Esophagus squamous epithelium (tissue), 5 donors: ENCODE measurements around the gene PSKH1. TPM values are rescaled to one million over a fixed set of nuclear protein-coding genes. Genes with fewer than 3 reads are reported as not detected.
"Not testable (repeated sequence)": the region's sequence is repeated elsewhere in the genome, so short reads cannot be mapped to it uniquely, and the experiment has no call there.

Experiments
- DNase-seq: peaks from one replicate; lab custom pipeline; 2025; lab: John Stamatoyannopoulos, UW
- H3K27ac ChIP-seq, 4 donors: fragments of 200-600 bp; sonication (generic); one replicate each; pipeline ENCODE4 v1.5.1; 2016 to 2019; ENCODE audit warnings: mild to moderate bottlenecking in 1 of 4
- H3K27me3 ChIP-seq, 4 donors: fragments of 200-600 bp; sonication (generic); 1 replicate in 3 of 4; 2 replicates in 1 of 4; pipeline versions ENCODE4 v1.5.1 to v1.6.0; 2017 to 2021; ENCODE audit warnings: antibody characterized with exemption in 1 of 4
- H3K36me3 ChIP-seq, 3 donors: fragments of 200-600 bp; sonication (generic); one replicate each; pipeline ENCODE4 v1.5.1; 2016 to 2019
- H3K4me1 ChIP-seq, 3 donors: fragments of 200-600 bp; sonication (generic); one replicate each; pipeline ENCODE4 v1.5.1; 2017 to 2019
- H3K4me3 ChIP-seq, 4 donors: fragments of 200-600 bp; sonication (generic); 1 replicate in 3 of 4; 2 replicates in 1 of 4; pipeline ENCODE4 v1.5.1; 2016 to 2019; ENCODE audit warnings: mild to moderate bottlenecking in 2 of 4, moderate library complexity in 1 of 4
- H3K9me3 ChIP-seq, 3 donors: fragments of 200-600 bp; sonication (generic); one replicate each; pipeline ENCODE4 v1.5.1; 2016 to 2019
- POLR2A ChIP-seq, 4 donors: fragments of 450-650 bp; IDR thresholded peaks; one replicate each; pipeline ENCODE4 v1.6.1; 2017; ENCODE audit warnings: antibody characterized with exemption in 4 of 4, mild to moderate bottlenecking in 4 of 4, moderate library complexity in 3 of 4
- WGBS, 2 donors: methylation state at CpG; one replicate each; pipeline ENCODE4 v1.1.5; 2018; 5-methylcytosine and 5-hydroxymethylcytosine counted together
- intact Hi-C: fragments of 100-400 bp; cut with DNase I; formaldehyde crosslinking; loops from one replicate; pipeline ENCODE4 v1.15.0; 2022
- total RNA-seq, 4 donors: library from RNA; depleted of rRNA; stranded (reverse); fragments of >200 nt; gene quantifications; one replicate each; pipeline ENCODE4 v1.1.0, GENCODE V29; 2016
- TF ChIP-seq, protein P1 (sequence below), 6 experiments: fragments of 450-650 bp in 4 of 6; fragments of 200-600 bp in 2 of 6; sonication (generic) in 2 of 6; IDR thresholded peaks; one replicate each; pipeline ENCODE4 v1.5.1; 2016 to 2019; ENCODE audit warnings: antibody characterized with exemption in 6 of 6, mild to moderate bottlenecking in 4 of 6, moderate library complexity in 4 of 6
- donor health status: DM: yes; HTN: yes; CAD: no.

The PSKH1 gene
- total RNA-seq, 4 donors from 2014 or later, result 8.5 to 18.3 (median 13.8) TPM

DNA sequence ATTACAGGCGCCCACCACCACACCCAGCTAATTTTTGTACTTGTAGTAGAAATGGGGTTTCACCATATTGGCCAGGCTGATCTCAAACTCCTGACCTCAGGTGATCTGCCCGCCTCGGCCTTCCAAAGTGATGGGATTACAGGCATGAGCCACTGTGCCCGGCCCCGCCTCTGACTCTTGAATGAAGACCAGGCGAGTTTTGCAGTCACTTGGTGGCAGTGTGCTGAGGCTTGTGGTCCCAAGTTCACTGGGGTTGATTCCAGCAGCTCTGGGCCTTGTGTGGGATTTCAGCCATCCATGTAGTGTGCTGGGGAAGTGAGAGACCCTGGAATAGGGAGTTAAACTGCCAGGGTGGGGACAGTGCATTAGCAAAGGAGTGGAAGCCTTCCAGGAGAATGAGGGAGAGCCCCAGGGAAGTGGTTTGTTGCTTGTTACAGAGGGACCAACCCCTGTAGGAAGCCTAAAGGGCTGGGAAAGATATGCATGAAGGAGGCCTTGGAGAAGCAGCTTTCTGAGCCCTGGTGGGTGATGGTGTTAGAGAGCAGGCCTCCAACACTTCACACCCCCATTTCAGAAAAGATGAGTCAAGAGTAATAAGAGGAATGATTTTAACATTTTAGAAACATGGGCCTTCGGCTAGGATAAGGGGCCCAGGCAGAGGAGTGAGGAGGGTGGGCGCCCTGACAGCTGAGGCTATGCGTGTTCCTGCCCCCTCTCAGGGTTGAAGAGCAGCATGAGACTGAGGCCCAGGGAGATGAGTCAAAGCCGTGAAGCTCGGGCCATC is 14.5 kb downstream of the PSKH1 start:
- no peaks in the 10 kb centered on the region for H3K27me3 ChIP-seq
- TF ChIP-seq, protein P1, sequence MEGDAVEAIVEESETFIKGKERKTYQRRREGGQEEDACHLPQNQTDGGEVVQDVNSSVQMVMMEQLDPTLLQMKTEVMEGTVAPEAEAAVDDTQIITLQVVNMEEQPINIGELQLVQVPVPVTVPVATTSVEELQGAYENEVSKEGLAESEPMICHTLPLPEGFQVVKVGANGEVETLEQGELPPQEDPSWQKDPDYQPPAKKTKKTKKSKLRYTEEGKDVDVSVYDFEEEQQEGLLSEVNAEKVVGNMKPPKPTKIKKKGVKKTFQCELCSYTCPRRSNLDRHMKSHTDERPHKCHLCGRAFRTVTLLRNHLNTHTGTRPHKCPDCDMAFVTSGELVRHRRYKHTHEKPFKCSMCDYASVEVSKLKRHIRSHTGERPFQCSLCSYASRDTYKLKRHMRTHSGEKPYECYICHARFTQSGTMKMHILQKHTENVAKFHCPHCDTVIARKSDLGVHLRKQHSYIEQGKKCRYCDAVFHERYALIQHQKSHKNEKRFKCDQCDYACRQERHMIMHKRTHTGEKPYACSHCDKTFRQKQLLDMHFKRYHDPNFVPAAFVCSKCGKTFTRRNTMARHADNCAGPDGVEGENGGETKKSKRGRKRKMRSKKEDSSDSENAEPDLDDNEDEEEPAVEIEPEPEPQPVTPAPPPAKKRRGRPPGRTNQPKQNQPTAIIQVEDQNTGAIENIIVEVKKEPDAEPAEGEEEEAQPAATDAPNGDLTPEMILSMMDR (IDR thresholded peaks at IDR 0.05), result no peak
- no peak for TF ChIP-seq POLR2A (IDR thresholded peaks at IDR 0.05)
- peaks cover 0 to 13% (median 0%) of the 10 kb centered on the region in 3 donors for H3K4me1 ChIP-seq
- H3K36me3 ChIP-seq, result peaks cover 0 to 69% (median 21%) of the 10 kb centered on the region in 3 donors
- no peaks in the 10 kb centered on the region for H3K9me3 ChIP-seq
- H3K27ac ChIP-seq, result no peak overlapping the region
- no peak for DNase-seq
- H3K4me3 ChIP-seq, result no peak overlapping the region
- intact Hi-C loops, result no loop called here
- WGBS, 2 donors, result 83 to 84% methylated on average over 7 to 9 of the region's 11 CpGs

DNA sequence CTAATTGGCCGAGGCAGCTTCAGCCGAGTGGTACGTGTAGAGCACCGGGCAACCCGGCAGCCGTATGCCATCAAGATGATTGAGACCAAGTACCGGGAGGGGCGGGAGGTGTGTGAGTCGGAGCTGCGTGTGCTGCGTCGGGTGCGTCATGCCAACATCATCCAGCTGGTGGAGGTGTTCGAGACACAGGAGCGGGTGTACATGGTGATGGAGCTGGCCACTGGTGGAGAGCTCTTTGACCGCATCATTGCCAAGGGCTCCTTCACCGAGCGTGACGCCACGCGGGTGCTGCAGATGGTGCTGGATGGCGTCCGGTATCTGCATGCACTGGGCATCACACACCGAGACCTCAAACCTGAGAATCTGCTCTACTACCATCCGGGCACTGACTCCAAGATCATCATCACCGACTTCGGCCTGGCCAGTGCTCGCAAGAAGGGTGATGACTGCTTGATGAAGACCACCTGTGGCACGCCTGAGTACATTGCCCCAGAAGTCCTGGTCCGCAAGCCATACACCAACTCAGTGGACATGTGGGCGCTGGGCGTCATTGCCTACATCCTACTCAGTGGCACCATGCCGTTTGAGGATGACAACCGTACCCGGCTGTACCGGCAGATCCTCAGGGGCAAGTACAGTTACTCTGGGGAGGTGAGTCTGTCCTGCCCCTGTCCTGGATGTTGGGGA is 16.1 kb downstream of the PSKH1 start:
- DNase-seq, result no peak
- intact Hi-C loops, result no loop called here

DNA sequence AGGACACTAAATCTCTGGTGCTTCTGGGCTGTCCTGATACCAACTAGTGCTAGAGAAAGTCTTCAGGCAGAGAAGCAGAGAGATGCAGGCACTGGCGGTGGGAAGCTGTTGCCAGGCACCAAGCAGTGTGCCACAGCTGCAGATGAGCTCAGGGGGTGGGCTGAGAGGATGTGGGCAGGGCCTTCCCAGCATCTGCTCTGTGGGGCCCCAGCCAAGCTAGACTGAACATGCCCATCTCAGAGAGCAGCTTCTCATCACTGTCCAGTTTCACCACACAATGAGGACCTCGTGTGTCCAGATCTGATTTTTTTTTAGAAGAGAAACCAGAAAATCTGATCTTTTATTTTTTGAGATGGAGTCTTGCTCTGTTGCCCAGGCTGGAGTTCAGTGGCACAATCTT is 17.1 kb downstream of the PSKH1 start:
- WGBS, 2 donors, result 38% methylated on average over 1 of the region's 2 CpGs
- Histone ChIP-seq H3K36me3 (peaks cover 0 to 80% (median 21%) of the 10 kb centered on the region in 3 donors), H3K9me3 (no peaks in the 10 kb centered on the region), H3K27me3 (no peaks in the 10 kb centered on the region), H3K4me3 (no peak overlapping the region), H3K4me1 (peaks cover 0 to 13% (median 0%) of the 10 kb centered on the region in 3 donors), H3K27ac (no peak overlapping the region)
- DNase-seq, result no peak
- intact Hi-C loops, result no loop called here
- no peak for TF ChIP-seq POLR2A (IDR thresholded peaks at IDR 0.05)
- TF ChIP-seq, protein P1 (IDR thresholded peaks at IDR 0.05), result no peak

More for the DNA sequence above, 16.1 kb downstream of the PSKH1 start:
- Histone ChIP-seq H3K36me3 (peaks cover 0 to 72% (median 21%) of the 10 kb centered on the region in 3 donors), H3K27me3 (no peaks in the 10 kb centered on the region), H3K4me1 (peaks cover 0 to 13% (median 0%) of the 10 kb centered on the region in 3 donors), H3K4me3 (no peak overlapping the region), H3K27ac (no peak overlapping the region), H3K9me3 (no peaks in the 10 kb centered on the region)
- TF ChIP-seq, protein P1 (IDR thresholded peaks at IDR 0.05), result no peak
- no peak for TF ChIP-seq POLR2A (IDR thresholded peaks at IDR 0.05)
- 90 to 95% methylated on average over 2 to 29 of the region's 36 CpGs for WGBS, 2 donors

DNA sequence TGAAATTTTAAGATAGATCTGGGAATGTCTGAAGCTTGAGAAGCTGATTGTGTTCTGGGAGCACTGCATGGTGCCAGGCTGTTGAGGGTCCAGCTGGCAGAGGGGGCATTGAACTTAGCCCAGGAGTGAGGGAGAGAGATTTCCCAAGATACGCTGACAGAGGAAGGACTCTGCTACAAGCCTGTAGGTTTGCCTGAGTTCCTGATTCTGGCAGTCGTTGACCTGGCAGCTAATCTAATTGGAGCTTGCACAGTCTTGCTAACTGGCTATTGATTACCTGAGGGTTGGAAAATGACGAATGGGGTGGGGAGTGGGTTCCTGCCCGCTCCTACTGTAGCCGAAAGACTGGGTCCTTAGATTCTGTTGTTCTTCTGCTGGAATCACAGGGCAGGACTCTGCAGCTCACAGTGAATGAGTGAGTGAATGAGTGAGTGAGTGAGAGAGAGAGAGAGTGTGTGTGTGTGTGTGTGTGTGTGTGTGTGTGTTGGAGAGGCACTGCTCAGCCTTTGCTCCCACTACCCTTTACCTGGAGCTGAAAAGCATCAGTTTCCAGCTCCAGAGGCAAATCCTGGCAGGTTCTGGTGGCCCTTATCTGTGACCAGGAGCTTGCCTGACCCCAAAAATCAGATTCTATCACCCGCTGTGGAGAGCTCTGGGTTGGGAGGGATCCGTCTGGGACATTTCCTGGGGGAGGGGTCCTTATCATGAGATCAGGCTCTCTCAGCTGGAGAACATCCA is 21.9 kb downstream of the PSKH1 start:
- WGBS, 2 donors, result 66 to 77% methylated on average over 6 of the region's 7 CpGs
- H3K4me1 ChIP-seq, result peaks cover 5 to 52% (median 6%) of the 10 kb centered on the region in 3 donors
- H3K36me3 ChIP-seq, result peaks cover 0 to 98% (median 7%) of the 10 kb centered on the region in 3 donors
- H3K27me3 ChIP-seq, result no peaks in the 10 kb centered on the region
- no peak overlapping the region for H3K4me3 ChIP-seq
- intact Hi-C loops, result no loop called here
- DNase-seq, result no peak
- TF ChIP-seq, protein P1 (IDR thresholded peaks at IDR 0.05), result no peak
- no peak for TF ChIP-seq POLR2A (IDR thresholded peaks at IDR 0.05)
- no peak overlapping the region for H3K27ac ChIP-seq
- no peaks in the 10 kb centered on the region for H3K9me3 ChIP-seq

DNA sequence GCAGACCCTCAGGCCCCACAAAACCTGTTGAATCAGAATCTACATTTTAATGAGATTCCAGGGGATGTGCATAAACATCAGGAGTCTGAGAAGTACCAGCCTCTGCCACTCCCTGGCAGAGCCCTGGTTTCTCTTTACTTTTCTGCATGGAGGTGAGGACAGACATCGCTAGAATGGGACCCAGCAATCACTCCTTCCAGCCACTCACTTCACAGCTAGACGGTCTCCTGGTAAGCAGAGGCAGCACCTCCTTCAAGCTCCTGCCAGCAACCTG is 22.4 kb downstream of the PSKH1 start:
- WGBS, 2 donors, result 100% methylated on average over 1 of the region's 2 CpGs; no CpG with 5 or more reads in 1 of the 2 donors

More for the DNA sequence above, 22.4 kb downstream of the PSKH1 start:
- H3K4me1 ChIP-seq, result peaks cover 5 to 53% (median 6%) of the 10 kb centered on the region in 3 donors
- H3K27ac ChIP-seq, H3K4me3 ChIP-seq, H3K27me3 ChIP-seq, H3K9me3 ChIP-seq, DNase-seq, intact Hi-C loops: not testable (repeated sequence)
- H3K36me3 ChIP-seq, result peaks cover 0 to 94% (median 7%) of the 10 kb centered on the region in 3 donors
